Activated CD8-positive, alpha-beta T cell treated with anti-CD3 and anti-CD28 coated beads for 36 hours (primary cell): ENCODE results near the gene PADI6. TPM values are rescaled to one million over a fixed set of nuclear protein-coding genes. Genes with fewer than 3 reads are reported as not detected.

Source experiments
- ATAC-seq: fragments of 200-7000 bp; cut with Tn5 transposase; one replicate; pipeline ENCODE4 v1.10.0; 2021; ENCODE audit warnings: mild to moderate bottlenecking, moderate library complexity
- CTCF ChIA-PET: fragments of 350-600 bp; sonication (Branson Sonifier 250); formaldehyde crosslinking; loops from one replicate; lab custom pipeline; 2021; ENCODE audit warnings: antibody characterized with exemption; lab: Charles Lee
- POLR2A ChIA-PET: fragments of 350-600 bp; sonication (Branson Sonifier 250); formaldehyde crosslinking; loops from one replicate; lab custom pipeline; 2021; ENCODE audit warnings: antibody characterized with exemption; lab: Charles Lee
- DNase-seq: peaks from one replicate; pipeline ENCODE4 v3.0.0-alpha.2; 2020
- H3K27ac Mint-ChIP-seq: one replicate; pipeline ENCODE4 v1.8.0; 2021; ENCODE audit warnings: mild to moderate bottlenecking, mixed read lengths
- H3K27me3 Mint-ChIP-seq: one replicate; pipeline ENCODE4 v1.8.0; 2021; ENCODE audit warnings: mixed read lengths
- H3K36me3 Mint-ChIP-seq: one replicate; pipeline ENCODE4 v1.8.0; 2021; ENCODE audit warnings: low read depth, mixed read lengths
- H3K4me1 Mint-ChIP-seq: one replicate; pipeline ENCODE4 v1.8.0; 2021; ENCODE audit warnings: low read depth, mixed read lengths
- H3K4me3 Mint-ChIP-seq: one replicate; pipeline ENCODE4 v1.8.0; 2021; ENCODE audit warnings: mild to moderate bottlenecking, moderate library complexity, mixed read lengths
- H3K9me3 Mint-ChIP-seq: one replicate; pipeline ENCODE4 v1.8.0; 2021; ENCODE audit warnings: mixed read lengths
- intact Hi-C: fragments of 100-400 bp; cut with micrococcal nuclease; formaldehyde crosslinking; loops from one replicate; pipeline ENCODE4 v1.10.0; 2022
- total RNA-seq, 2 experiments: library from RNA; stranded (reverse); gene quantifications; one replicate each; pipeline ENCODE4 v1.2.3, GENCODE V29; 2021
- TF ChIP-seq, protein P1 (sequence below): fragments of 200-600 bp; IDR thresholded peaks from one replicate; pipeline ENCODE4 v1.8.0; 2022; ENCODE audit warnings: antibody characterized with exemption, mild to moderate bottlenecking

The PADI6 gene
- total RNA-seq, 2 experiments from 2014 or later = not detected

DNA sequence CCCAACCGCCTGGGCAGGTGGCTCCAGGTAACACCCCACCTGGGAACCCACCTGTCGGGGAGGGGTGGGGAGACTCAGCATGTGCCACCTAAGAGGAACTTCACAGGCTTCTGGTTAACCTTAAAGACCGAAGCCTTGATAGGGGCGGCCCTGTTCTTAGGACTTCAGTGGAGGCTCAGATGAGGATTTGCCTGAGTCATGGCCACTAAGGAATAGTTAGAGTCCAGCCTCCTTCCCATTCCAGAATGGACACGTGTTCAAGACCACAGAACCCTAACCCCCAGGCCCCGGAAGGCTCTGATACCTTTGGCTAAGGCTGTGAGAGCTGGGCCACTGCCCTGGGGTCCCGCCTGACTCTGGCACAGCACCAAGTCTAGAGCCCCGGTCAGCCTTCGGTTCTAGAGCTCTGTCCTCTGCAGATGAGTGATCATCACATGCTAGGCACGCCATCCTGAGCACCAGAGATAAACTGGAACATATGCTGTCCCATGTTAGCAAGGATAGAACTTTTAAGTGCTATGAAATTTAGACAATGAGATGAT lies 20.3 kb downstream of the PADI6 start:
- no peak for DNase-seq
- ChIA-PET POLR2A (no interaction called here), CTCF (no interaction called here)
- TF ChIP-seq, protein P1, sequence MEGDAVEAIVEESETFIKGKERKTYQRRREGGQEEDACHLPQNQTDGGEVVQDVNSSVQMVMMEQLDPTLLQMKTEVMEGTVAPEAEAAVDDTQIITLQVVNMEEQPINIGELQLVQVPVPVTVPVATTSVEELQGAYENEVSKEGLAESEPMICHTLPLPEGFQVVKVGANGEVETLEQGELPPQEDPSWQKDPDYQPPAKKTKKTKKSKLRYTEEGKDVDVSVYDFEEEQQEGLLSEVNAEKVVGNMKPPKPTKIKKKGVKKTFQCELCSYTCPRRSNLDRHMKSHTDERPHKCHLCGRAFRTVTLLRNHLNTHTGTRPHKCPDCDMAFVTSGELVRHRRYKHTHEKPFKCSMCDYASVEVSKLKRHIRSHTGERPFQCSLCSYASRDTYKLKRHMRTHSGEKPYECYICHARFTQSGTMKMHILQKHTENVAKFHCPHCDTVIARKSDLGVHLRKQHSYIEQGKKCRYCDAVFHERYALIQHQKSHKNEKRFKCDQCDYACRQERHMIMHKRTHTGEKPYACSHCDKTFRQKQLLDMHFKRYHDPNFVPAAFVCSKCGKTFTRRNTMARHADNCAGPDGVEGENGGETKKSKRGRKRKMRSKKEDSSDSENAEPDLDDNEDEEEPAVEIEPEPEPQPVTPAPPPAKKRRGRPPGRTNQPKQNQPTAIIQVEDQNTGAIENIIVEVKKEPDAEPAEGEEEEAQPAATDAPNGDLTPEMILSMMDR = no peak
- Mint-ChIP-seq H3K9me3 (no peaks in the 10 kb centered on the region), H3K4me1 (no peaks in the 10 kb centered on the region), H3K27ac (no peak overlapping the region), H3K36me3 (no peaks in the 10 kb centered on the region), H3K4me3 (no peak overlapping the region), H3K27me3 (no peaks in the 10 kb centered on the region)
- ATAC-seq = no peak
- intact Hi-C loops = no loop called here

DNA sequence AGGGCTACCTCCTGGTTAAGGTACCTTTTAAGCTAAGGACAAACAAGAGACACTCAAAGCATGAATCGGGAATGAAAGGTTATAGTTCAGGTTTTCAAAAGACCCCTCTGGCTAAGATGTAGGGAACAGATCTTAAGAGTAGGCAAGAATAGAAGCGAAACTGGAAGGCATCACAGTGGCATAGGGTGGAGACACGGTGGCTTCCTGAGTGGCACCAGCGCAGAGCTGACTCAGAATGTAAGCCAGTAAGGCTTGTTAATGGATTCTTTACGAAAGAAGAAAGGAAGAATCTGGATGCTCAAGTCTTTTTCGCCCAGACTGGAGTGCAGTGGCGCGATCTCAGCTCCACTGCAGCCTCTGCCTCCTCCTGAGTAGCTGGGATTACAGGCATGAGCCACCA lies 21.2 kb downstream of the PADI6 start:
- H3K27me3 Mint-ChIP-seq = no peaks in the 10 kb centered on the region
- no peaks in the 10 kb centered on the region for H3K9me3 Mint-ChIP-seq
- TF ChIP-seq, protein P1 = no peak
- ChIA-PET POLR2A (no interaction called here), CTCF (no interaction called here)
- H3K27ac Mint-ChIP-seq = no peak overlapping the region
- no peak overlapping the region for H3K4me3 Mint-ChIP-seq
- H3K4me1 Mint-ChIP-seq = no peaks in the 10 kb centered on the region
- intact Hi-C loops = no loop called here
- ATAC-seq (no peak), DNase-seq (no peak)
- no peaks in the 10 kb centered on the region for H3K36me3 Mint-ChIP-seq

DNA sequence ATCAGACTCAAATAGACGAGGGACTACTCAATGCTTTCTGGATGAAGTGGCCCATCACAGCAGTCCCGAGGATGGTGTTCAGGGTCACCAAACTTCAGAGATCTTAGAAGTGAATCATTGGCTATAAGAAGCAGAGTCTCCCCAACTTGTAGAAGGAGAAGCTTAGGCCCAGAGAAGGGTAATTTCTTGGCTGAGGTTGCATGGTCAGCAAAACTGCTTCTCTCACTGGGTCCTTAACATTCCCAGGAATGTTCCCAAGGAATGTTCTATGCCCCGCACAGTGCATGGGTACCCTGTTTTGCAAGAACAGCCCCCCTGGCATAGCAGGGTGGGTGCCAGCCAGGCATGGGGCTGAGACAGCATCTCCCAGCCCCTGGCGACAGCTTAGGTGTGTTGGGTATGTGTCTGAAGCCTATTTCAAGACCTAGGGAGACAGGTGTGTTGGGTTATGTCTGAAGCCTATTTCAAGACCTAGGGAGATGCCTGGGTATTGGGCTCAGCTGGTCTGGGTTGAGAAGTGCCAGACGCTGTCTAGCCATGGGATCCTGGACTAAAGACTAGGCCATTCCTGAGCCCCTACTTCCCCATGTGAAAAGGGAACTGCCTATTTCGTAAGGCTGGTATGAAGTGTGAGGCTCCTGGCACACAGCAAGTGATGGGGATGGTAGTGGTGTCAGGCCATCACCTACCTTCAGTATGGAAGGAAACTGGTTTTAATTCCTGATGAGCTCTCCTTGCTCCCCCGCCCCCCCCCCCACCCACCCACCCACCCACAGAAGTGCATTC lies 26.1 kb downstream of the PADI6 start:
- Mint-ChIP-seq H3K4me3 (no peak overlapping the region), H3K27ac (no peak overlapping the region), H3K27me3 (no peaks in the 10 kb centered on the region), H3K9me3 (no peaks in the 10 kb centered on the region), H3K36me3 (no peaks in the 10 kb centered on the region), H3K4me1 (no peaks in the 10 kb centered on the region)
- ChIA-PET CTCF (no interaction called here), POLR2A (no interaction called here)
- TF ChIP-seq, protein P1 = no peak
- DNase-seq = no peak
- no peak for ATAC-seq
- intact Hi-C loops = no loop called here

DNA sequence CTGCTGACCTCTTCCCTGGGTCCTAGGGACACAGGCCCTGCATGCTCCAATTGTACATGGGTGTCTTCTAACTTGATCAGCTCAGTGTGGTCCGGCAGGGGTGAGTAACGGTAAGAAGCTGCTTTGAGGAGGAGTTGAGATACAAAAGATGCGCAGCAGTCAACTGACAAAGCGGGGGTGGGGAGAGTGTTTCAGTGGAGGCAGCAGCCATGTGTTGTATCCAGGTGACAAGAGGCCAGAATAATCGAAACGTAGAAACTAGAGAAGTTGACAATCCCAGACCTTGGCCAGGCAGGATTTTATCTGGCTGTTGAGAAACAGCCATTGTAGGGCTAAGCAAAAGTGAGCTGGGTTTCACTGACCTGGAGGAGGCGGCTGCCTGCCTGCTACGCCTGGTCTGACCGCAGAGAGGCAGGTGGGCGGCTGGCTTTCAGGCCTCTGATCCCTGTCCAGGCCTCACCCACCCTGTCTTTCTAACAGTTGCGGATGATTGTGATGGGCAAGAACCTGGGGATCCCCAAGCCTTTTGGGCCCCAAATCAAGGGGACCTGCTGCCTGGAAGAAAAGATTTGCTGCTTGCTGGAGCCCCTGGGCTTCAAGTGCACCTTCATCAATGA lies 28.8 kb downstream of the PADI6 start:
- TF ChIP-seq, protein P1 = no peak
- no peak overlapping the region for H3K27ac Mint-ChIP-seq

DNA sequence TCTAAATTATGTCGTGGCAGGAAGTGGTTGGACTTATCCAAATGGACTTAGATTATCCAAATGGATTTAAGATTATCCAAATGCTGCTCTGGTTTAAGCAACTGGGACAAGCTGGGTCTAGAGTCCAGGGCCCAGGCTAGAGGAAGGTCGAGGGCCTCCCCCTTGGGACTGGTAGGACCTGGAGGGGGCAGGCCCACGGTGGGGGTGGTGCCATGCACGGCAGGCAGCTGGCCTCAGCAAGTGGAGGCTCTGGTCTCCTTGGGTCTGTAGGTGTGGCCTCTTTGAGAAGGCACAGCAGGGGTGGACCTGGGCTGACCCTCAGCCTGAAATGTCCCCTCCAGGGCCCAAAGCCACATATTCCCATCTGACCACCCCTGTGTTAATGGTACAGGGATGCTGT lies 29.8 kb downstream of the PADI6 start:
- POLR2A ChIA-PET = no interaction called here
- H3K4me3 Mint-ChIP-seq = no peak overlapping the region
- CTCF ChIA-PET = no interaction called here
- no peaks in the 10 kb centered on the region for H3K9me3 Mint-ChIP-seq
- intact Hi-C loops = no loop called here
- no peaks in the 10 kb centered on the region for H3K4me1 Mint-ChIP-seq
- H3K27ac Mint-ChIP-seq = no peak overlapping the region
- peaks cover 3% of the 10 kb centered on the region for H3K36me3 Mint-ChIP-seq
- no peaks in the 10 kb centered on the region for H3K27me3 Mint-ChIP-seq
- TF ChIP-seq, protein P1 = no peak
- ATAC-seq = no peak
- no peak for DNase-seq

More for the DNA sequence above, 28.8 kb downstream of the PADI6 start:
- no peaks in the 10 kb centered on the region for H3K27me3 Mint-ChIP-seq
- no peak overlapping the region for H3K4me3 Mint-ChIP-seq
- intact Hi-C loops = no loop called here
- ChIA-PET POLR2A (no interaction called here), CTCF (no interaction called here)
- H3K36me3 Mint-ChIP-seq = no peaks in the 10 kb centered on the region
- no peak for DNase-seq
- H3K9me3 Mint-ChIP-seq = no peaks in the 10 kb centered on the region
- ATAC-seq = no peak
- no peaks in the 10 kb centered on the region for H3K4me1 Mint-ChIP-seq
